H1 (cell line): ENCODE data around the gene AMELY. TPM values are rescaled to one million over a fixed set of nuclear protein-coding genes. Genes with fewer than 3 reads are reported as not detected.

ENCODE experiments used
- ASH2L ChIP-seq: fragments of 200-600, 300-600 bp; sonication (generic); IDR thresholded peaks from one replicate; pipeline ENCODE4 v1.7.1; 2017; ENCODE audit warnings: low read length
- BACH1 ChIP-seq: IDR thresholded peaks from 2 replicates; pipeline ENCODE4 v1.6.1; 2012; ENCODE audit warnings: low read length, improper control_type of control experiment
- CREB1 ChIP-seq: IDR thresholded peaks from 2 replicates; pipeline ENCODE4 v1.6.1; 2012; ENCODE audit warnings: inconsistent platforms
- EGR1 ChIP-seq: IDR thresholded peaks from 2 replicates; pipeline ENCODE4 v1.6.1; 2011; ENCODE audit warnings: low read depth, low read length, borderline replicate concordance
- GABPA ChIP-seq: IDR thresholded peaks from 2 replicates; pipeline ENCODE4 v1.6.1; 2011; ENCODE audit warnings: mild to moderate bottlenecking, low read length, moderate library complexity, borderline replicate concordance; ENCODE audit not compliant: insufficient read depth
- NANOG ChIP-seq: IDR thresholded peaks from 2 replicates; pipeline ENCODE4 v1.6.1; 2011; ENCODE audit warnings: low read length, low read depth, mild to moderate bottlenecking, inconsistent platforms; ENCODE audit not compliant: insufficient read depth, poor library complexity, severe bottlenecking
- SIRT6 ChIP-seq: IDR thresholded peaks from one replicate; pipeline ENCODE4 v1.7.1; 2012; ENCODE audit warnings: low read length, inconsistent platforms
- USF2 ChIP-seq: IDR thresholded peaks from 2 replicates; pipeline ENCODE4 v1.6.1; 2011; ENCODE audit warnings: low read length, improper control_type of control experiment
- polyA plus RNA-seq, 7 experiments: library from polyadenylated mRNA; depleted of rRNA in 3 of 7; stranded (reverse) in 5 of 7; unstranded in 2 of 7; fragments of >200 nt in 5 of 7; fragments of 200-250 nt in 2 of 7; gene quantifications; 1 replicate in 5 of 7; 2 replicates in 1 of 7; 4 replicates in 1 of 7; pipeline versions ENCODE4 v1.2.1 to v1.2.3, GENCODE V29; 2011 to 2013; ENCODE audit warnings: missing spikeins in 2 of 7, mixed read lengths in 2 of 7
- total RNA-seq: library from RNA; stranded (reverse); fragmentation: NEBNext Ultra II Directional; extraction: Animal tissue kit (Norgen Biotek cat#: 25700); gene quantifications from 2 replicates; pipeline ENCODE4 v1.2.1, GENCODE V29; 2021
- TF ChIP-seq, protein P1 (sequence below): fragments of 300-600 bp; sonication (generic); IDR thresholded peaks from 2 replicates; pipeline ENCODE4 v1.7.1; 2012; ENCODE audit warnings: low read length, moderate library complexity, mild to moderate bottlenecking, inconsistent platforms; ENCODE audit not compliant: insufficient replicate concordance

AMELY gene
- total and polyA plus RNA-seq, 2 of the 8 experiments (the other 6 are each of a cell fraction or from before 2014, with no cell fraction given): 0.09 TPM; not detected in 1

- no peak for TF ChIP-seq USF2
- TF ChIP-seq BACH1: no peak
- no peak for TF ChIP-seq CREB1
- no peak for TF ChIP-seq SIRT6
- TF ChIP-seq NANOG: no peak
- no peak for TF ChIP-seq GABPA
- TF ChIP-seq, protein P1, sequence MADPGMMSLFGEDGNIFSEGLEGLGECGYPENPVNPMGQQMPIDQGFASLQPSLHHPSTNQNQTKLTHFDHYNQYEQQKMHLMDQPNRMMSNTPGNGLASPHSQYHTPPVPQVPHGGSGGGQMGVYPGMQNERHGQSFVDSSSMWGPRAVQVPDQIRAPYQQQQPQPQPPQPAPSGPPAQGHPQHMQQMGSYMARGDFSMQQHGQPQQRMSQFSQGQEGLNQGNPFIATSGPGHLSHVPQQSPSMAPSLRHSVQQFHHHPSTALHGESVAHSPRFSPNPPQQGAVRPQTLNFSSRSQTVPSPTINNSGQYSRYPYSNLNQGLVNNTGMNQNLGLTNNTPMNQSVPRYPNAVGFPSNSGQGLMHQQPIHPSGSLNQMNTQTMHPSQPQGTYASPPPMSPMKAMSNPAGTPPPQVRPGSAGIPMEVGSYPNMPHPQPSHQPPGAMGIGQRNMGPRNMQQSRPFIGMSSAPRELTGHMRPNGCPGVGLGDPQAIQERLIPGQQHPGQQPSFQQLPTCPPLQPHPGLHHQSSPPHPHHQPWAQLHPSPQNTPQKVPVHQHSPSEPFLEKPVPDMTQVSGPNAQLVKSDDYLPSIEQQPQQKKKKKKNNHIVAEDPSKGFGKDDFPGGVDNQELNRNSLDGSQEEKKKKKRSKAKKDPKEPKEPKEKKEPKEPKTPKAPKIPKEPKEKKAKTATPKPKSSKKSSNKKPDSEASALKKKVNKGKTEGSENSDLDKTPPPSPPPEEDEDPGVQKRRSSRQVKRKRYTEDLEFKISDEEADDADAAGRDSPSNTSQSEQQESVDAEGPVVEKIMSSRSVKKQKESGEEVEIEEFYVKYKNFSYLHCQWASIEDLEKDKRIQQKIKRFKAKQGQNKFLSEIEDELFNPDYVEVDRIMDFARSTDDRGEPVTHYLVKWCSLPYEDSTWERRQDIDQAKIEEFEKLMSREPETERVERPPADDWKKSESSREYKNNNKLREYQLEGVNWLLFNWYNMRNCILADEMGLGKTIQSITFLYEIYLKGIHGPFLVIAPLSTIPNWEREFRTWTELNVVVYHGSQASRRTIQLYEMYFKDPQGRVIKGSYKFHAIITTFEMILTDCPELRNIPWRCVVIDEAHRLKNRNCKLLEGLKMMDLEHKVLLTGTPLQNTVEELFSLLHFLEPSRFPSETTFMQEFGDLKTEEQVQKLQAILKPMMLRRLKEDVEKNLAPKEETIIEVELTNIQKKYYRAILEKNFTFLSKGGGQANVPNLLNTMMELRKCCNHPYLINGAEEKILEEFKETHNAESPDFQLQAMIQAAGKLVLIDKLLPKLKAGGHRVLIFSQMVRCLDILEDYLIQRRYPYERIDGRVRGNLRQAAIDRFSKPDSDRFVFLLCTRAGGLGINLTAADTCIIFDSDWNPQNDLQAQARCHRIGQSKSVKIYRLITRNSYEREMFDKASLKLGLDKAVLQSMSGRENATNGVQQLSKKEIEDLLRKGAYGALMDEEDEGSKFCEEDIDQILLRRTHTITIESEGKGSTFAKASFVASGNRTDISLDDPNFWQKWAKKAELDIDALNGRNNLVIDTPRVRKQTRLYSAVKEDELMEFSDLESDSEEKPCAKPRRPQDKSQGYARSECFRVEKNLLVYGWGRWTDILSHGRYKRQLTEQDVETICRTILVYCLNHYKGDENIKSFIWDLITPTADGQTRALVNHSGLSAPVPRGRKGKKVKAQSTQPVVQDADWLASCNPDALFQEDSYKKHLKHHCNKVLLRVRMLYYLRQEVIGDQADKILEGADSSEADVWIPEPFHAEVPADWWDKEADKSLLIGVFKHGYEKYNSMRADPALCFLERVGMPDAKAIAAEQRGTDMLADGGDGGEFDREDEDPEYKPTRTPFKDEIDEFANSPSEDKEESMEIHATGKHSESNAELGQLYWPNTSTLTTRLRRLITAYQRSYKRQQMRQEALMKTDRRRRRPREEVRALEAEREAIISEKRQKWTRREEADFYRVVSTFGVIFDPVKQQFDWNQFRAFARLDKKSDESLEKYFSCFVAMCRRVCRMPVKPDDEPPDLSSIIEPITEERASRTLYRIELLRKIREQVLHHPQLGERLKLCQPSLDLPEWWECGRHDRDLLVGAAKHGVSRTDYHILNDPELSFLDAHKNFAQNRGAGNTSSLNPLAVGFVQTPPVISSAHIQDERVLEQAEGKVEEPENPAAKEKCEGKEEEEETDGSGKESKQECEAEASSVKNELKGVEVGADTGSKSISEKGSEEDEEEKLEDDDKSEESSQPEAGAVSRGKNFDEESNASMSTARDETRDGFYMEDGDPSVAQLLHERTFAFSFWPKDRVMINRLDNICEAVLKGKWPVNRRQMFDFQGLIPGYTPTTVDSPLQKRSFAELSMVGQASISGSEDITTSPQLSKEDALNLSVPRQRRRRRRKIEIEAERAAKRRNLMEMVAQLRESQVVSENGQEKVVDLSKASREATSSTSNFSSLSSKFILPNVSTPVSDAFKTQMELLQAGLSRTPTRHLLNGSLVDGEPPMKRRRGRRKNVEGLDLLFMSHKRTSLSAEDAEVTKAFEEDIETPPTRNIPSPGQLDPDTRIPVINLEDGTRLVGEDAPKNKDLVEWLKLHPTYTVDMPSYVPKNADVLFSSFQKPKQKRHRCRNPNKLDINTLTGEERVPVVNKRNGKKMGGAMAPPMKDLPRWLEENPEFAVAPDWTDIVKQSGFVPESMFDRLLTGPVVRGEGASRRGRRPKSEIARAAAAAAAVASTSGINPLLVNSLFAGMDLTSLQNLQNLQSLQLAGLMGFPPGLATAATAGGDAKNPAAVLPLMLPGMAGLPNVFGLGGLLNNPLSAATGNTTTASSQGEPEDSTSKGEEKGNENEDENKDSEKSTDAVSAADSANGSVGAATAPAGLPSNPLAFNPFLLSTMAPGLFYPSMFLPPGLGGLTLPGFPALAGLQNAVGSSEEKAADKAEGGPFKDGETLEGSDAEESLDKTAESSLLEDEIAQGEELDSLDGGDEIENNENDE: no peak
- no peak for TF ChIP-seq ASH2L
- no peak for TF ChIP-seq EGR1
Observed at GRCh38 chrY:6913362-6913761, 1.8 kb upstream of the AMELY start (continued).
